RWPE1 (cell line): Measurements from ENCODE around the gene C2orf78.
"Not testable (repeated sequence)": the region's sequence is repeated elsewhere in the genome, so short reads cannot be mapped to it uniquely, and the experiment has no call there.

ENCODE experiments used
- CTCF ChIA-PET: fragments of 350-600 bp; sonication (Branson Sonifier 250); formaldehyde crosslinking; extraction: SDS; loops from one replicate; lab custom pipeline; 2021; lab: Yijun Ruan, JAX
- POLR2A ChIA-PET: fragments of 400-600 bp; formaldehyde crosslinking; extraction: SDS; loops from one replicate; lab custom pipeline; 2020; ENCODE audit warnings: antibody characterized with exemption; ENCODE audit not compliant: low non-redundant PET; lab: Yijun Ruan, JAX
- DNase-seq: peaks from one replicate; pipeline ENCODE4 v3.0.0; 2012; ENCODE audit warnings: low spot score
- H3K27ac ChIP-seq: fragments of 450-650 bp; 2 replicates; pipeline ENCODE4 v1.5.1; 2017
- TF ChIP-seq, protein P1 (sequence below): fragments of 450-650 bp; conservative IDR thresholded peaks from 2 replicates; pipeline ENCODE4 v1.5.1; 2017; ENCODE audit warnings: low read depth, mild to moderate bottlenecking

Gene C2orf78

DNA sequence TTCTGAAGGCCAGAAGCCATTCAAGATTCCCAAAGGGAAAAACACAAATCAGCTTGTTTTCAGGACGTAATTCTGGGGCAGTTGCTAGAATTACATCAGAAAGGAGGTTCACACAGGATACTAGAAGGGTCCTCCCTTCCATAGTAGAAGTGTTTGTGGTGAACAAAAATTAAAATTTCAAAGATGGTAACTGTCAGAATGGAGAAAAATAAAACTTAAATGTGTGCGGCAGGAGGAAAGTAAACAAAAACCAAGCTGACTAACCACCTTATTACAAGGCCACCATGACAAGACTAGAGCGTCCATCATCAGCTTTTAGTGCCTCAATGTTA lies 37.1 kb upstream of the C2orf78 start:
- DNase-seq = no peak
- POLR2A ChIA-PET = no interaction called here
- CTCF ChIA-PET = interaction anchor here (0.5 to 0.7 kb wide), 2 partner anchors 360 to 375 kb away, joined by 3 to 4 read pairs; no protein-coding TSS in a partner anchor
- no peak overlapping the region for H3K27ac ChIP-seq
- TF ChIP-seq, protein P1, sequence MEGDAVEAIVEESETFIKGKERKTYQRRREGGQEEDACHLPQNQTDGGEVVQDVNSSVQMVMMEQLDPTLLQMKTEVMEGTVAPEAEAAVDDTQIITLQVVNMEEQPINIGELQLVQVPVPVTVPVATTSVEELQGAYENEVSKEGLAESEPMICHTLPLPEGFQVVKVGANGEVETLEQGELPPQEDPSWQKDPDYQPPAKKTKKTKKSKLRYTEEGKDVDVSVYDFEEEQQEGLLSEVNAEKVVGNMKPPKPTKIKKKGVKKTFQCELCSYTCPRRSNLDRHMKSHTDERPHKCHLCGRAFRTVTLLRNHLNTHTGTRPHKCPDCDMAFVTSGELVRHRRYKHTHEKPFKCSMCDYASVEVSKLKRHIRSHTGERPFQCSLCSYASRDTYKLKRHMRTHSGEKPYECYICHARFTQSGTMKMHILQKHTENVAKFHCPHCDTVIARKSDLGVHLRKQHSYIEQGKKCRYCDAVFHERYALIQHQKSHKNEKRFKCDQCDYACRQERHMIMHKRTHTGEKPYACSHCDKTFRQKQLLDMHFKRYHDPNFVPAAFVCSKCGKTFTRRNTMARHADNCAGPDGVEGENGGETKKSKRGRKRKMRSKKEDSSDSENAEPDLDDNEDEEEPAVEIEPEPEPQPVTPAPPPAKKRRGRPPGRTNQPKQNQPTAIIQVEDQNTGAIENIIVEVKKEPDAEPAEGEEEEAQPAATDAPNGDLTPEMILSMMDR = no peak

DNA sequence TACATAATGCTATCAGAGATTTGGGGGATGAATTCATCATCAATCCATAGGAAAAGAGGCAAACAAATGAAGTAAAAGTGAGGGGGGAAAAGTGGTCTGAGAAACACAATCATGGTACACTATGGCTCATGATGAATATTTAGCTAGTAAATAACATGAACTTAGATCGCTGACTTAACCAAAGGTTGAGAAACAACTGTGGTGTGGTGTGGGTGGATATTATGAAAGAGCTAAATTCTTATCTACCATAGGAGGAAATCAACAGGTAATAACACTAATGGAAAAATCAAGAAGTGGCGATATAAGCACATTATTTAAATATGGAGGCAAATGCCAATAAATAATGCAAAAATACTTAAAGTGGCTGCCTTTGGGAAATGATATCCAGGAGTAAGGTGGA lies 34.7 kb upstream of the C2orf78 start:
- no peak for DNase-seq
- H3K27ac ChIP-seq = no peak overlapping the region
- TF ChIP-seq, protein P1 = no peak
- POLR2A ChIA-PET = no interaction called here
- CTCF ChIA-PET = interaction anchor here (0.6 kb wide), 1 partner anchor 10 kb away, joined by 4 read pairs; no protein-coding TSS in a partner anchor

DNA sequence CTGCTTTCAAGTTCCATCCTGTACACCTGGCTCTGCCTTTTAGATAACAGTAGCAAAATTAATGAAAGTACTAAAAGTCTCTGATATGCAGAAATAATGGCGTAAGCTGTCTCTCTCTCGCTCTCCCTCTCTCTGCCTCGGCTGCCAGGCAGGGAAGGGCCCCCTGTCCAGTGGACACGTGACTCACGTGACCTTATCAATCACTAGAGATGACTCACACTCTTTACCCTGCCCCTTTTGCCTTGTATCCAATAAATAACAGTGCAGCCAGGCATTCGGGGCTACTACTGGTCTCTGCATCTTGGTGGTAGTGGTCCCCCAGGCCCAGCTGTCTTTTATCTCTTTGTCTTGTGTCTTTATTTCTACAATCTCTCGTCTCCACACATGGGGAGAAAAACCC lies 29.7 kb upstream of the C2orf78 start:
- POLR2A ChIA-PET, CTCF ChIA-PET, H3K27ac ChIP-seq, DNase-seq: not testable (repeated sequence)

DNA sequence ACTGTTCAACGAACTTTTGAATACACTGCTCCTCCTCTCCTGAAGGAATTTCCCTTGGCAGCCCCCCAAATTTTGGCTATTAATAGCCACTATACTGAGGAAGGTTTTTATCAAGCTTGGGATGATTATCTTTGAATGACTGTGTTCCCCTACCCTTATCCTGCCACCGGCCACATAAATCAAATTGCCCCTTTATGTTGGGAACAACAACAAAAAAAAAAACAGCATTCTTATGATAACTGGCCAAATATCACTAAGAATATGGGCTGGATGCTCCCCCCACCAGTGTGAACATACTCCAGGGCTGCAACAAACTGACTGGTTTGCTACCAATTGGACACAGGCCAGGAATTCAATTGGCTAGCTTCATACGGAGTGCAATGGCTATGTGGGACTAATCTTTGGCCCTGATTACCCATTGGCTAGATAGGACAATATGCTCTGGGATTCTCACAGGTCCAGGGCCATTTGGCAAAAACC lies 24.7 kb upstream of the C2orf78 start:
- no peak overlapping the region for H3K27ac ChIP-seq
- TF ChIP-seq, protein P1 = no peak
- ChIA-PET CTCF (interaction anchor here (0.6 kb wide), 1 partner anchor 10 kb away, joined by 4 read pairs; no protein-coding TSS in a partner anchor), POLR2A (no interaction called here)
- DNase-seq = no peak

DNA sequence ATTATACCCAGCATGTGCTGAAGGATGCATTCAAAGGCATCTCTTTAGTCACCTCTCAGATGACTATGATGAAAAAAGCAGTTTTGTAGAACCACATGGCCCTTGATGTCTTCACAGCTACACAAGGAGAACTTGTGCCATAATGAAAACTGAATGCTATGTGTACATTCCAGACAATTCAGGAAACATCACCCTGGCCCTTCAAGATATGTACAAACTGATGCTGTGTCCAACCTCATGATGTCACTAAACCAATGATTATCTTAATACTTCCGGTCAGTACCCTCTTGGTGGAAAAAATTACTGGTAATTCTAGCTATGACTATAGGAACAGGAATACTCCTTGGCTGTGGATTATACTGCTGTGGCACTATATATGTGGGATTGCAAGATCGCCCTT lies 24.1 kb upstream of the C2orf78 start:
- POLR2A ChIA-PET = no interaction called here
- DNase-seq = no peak
- CTCF ChIA-PET = interaction anchor here (0.6 kb wide), 1 partner anchor 10 kb away, joined by 4 read pairs; no protein-coding TSS in a partner anchor

DNA sequence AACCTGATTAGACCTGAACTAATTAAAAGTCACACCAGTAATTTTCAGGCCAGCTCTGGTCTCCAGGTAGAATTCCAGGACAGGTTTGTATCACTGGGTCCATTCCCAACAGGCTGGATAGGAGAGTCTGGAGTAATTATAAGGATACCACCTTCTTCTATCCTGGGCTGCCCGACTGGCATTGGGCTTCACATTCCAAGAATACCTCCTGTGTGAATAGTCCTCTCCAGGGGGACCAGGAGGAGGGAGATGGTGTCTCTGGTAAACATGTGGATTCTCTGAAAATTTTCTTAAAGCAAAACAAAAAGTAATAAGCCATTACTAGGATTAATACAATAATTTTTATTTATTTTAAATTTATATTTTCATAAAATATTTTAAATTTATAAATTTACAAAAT lies 21.4 kb upstream of the C2orf78 start:
- TF ChIP-seq, protein P1 = no peak
- no peak for DNase-seq
- CTCF ChIA-PET = interaction anchor here (0.6 kb wide), 1 partner anchor 391 kb away, joined by 4 read pairs; no protein-coding TSS in a partner anchor
- POLR2A ChIA-PET = no interaction called here
- H3K27ac ChIP-seq = no peak overlapping the region

More for the DNA sequence above, 24.1 kb upstream of the C2orf78 start:
- no peak overlapping the region for H3K27ac ChIP-seq
- TF ChIP-seq, protein P1 = no peak

DNA sequence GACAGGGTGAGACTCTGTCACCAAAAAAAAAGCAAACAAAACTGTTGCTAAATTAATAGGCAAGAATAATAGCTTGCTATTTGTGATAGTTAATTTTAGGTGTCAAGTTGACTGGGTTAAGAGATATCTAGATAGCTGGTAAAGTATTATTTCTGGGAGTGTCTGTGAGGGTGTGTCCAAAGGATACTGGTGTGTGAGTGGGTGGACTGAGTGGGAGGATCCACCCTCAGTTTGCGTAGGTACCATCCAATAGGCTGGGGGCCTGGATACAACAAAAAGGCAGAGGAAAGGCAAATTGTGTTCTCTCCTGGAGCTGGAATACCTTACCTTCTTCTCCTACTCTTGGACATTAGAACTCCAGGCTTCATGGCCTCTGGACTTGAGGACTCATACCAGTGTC lies 19.0 kb upstream of the C2orf78 start:
- TF ChIP-seq, protein P1 = no peak
- DNase-seq = no peak
- ChIA-PET CTCF (no interaction called here), POLR2A (no interaction called here)
- H3K27ac ChIP-seq = no peak overlapping the region
